ENCODE measurements around the gene MGAT5.

- no peak for TF ChIP-seq POLR2A (IDR thresholded peaks at IDR 0.05)
- no peak for TF ChIP-seq CTCF (IDR thresholded peaks at IDR 0.05)
These were observed 117.0 kb downstream of the MGAT5 start for GRCh38 chr2:134370655-134371445.
